OCI-M2 (cell line): ENCODE measurements around the gene STX8.
"Not testable (repeated sequence)": the region's sequence is repeated elsewhere in the genome, so short reads cannot be mapped to it uniquely, and the experiment has no call there.

ENCODE experiments used
- DNase-seq: peaks from one replicate; lab custom pipeline; 2025; ENCODE audit not compliant: unreplicated experiment; lab: John Stamatoyannopoulos, UW

Gene STX8

DNA sequence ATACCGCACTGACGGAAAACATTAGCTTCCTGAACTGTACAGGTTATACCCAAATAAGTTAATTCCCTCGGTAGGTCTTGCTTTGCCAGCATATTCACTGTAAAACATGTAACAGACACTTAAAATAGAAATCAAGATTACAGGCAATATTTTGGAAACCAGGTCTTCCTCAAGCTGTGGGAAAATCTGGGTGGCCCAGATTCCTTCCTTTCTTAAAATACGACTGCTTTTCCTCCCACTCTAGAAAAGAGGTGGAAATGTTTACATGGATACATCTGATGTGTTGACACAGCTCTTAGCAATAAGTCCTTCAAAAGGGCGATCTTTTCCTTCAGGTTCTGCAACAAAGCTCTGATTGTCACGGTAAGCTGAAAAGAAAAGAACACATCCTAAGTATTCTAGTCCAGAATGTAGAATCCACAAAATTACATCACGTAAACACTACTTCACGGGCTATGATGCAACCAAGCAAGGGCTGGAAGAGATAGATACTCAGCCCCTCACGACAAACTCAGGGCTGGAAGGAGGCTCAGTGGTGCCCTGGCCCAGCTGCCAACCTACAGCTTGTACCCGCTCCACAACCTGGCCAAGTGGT lies 18.4 kb downstream of the STX8 start:
- no peak for DNase-seq

DNA sequence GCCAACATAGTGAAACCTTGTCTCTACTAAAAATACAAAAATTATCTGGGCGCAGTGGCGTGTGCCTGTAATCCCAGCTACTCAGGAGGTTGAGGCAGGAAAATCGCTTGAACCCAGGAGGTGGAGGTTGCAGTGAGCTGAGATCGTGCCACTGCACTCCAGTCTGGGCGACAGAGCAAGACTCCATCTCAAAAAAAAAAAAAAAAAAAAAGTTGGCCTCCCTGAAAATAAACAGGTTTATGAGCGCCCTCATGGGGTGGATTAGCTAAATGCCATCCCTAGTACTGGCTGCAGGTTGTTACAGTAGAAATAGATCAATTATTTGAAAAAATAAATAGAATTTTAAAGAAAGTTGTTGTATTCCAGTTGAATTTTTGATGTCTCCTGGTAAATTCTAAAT lies 20.9 kb downstream of the STX8 start:
- DNase-seq, result not testable (repeated sequence)

GRCh38 chr17:9553596-9553995 lies 22.0 kb downstream of the STX8 start:
- no peak for DNase-seq

- no peak for DNase-seq
These were observed 22.4 kb downstream of the STX8 start for GRCh38 chr17:9553181-9553580.

DNA sequence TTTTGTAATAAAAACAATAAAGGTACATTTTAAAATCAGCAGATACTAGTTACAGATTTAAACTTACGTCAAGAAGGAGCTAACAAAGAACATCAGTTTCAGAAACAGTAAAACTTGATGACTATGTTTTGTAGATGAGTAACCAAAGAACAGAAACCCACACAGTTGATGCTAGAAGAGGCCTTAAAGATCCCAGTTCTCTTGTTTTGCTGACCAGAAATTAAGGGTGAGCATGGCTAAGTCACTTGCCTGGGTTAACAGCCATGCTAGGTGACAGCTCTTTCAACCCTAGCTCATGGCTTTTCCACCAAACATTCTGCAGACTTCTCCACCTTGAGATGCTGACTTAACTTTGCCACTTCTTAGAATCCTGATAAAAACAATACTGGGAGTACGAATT lies 26.4 kb downstream of the STX8 start:
- no peak for DNase-seq

DNA sequence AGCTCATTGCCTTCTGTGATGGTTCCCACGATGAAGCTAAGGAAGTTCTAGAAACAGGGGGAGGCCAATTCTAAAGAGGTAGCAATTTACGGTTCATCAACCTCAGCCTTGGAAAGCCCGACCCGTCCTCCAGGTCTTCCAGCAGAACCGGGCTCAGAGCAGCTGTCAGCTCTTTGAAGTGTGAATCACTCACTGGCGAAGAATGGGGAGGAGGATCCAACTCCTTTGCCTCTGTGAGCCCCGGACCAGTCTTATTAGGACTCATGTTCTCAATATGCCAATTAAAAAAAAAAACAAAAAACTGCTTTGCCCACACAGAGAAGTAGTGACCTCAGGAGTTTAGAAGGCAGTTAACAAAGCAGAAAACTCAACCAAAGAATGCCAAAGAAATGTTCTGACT lies 31.4 kb downstream of the STX8 start:
- no peak for DNase-seq

DNA sequence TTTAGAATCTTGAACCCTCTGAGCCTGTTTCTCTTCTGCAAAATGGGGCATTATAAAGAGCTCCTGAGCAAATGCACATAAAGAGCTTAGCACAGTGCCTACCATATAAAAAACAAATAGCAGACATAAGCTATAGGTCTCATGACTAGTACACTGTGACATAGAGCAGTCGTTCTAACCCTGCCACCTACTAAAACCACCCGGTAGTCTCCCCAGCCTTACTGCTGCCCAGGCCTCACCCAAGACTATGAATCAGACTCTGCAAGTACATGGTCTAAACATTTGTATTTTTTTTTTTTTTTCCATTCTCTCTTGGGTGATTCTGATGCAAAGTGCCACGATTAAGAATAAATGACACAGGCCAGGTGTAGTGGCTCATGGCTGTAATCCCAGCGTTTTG lies 33.9 kb downstream of the STX8 start:
- DNase-seq, result no peak

DNA sequence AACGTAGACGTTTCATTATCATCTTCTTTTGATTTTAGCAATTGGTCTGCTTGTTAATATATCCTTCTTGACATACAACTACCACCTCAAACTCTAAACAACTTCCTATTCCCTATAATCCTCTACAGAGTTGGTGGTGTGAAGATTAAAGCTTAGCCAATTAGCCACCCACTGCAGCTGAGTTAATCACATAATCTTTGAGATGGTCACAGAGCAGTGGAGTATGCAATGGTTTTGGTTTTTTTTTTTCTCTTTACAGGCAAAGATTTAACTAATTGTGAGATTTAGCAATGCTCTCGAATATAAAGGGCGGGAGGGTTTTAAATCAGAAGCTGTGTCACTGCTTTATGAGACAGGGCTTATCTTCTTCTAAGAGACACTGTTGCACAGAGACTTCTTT lies 37.0 kb downstream of the STX8 start:
- DNase-seq, result no peak

DNA sequence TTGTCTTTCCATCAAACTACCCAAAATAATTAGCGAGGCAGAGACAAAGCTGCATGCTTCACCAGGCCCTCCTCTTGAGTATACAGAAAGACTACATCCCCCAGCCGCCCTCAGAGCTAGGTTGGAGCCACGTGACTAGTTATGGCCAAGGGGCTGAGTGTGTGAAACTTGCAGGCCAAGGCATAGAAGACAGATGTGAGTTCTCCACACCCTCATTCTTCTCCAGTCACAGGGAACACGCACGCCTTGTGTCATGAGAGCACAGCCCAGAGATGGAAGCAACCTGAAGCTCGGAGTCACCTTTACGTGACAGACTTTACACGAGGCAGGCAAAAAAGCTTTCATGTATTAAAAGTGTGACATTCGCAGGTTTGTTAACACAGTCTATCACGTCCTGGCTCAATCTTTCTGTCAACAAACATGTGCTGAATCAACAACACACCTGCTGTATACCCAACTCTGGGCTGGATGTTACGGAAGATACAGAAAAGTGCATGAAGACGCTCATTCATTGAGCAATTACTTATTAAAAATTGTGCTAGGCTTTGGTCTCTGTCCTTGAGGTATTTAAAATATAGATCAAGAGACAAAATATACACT lies 38.3 kb downstream of the STX8 start:
- no peak for DNase-seq

GRCh38 chr17:9536061-9536460 lies 39.6 kb downstream of the STX8 start:
- DNase-seq, result no peak

DNA sequence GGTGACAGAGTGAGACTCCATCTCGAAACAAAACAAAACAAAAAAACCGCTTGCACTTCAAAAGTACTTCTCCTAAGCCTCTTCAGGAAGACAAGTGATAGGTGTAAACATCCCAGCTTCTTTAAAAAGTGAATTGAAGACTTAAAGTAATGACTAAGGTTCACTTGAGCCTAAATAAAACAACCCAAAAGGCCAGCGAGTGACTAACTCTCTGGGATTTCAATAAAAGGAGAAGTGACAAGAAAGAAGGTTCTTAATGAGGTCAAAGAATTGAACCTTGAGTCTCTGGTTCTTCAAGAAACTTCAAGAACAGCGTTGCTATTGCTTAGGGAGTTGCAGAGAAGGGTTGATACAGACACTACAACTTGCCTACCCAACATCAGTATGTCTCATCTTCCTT lies 42.2 kb downstream of the STX8 start:
- no peak for DNase-seq

- no peak for DNase-seq
These were observed 42.9 kb downstream of the STX8 start for GRCh38 chr17:9532715-9533114.

DNA sequence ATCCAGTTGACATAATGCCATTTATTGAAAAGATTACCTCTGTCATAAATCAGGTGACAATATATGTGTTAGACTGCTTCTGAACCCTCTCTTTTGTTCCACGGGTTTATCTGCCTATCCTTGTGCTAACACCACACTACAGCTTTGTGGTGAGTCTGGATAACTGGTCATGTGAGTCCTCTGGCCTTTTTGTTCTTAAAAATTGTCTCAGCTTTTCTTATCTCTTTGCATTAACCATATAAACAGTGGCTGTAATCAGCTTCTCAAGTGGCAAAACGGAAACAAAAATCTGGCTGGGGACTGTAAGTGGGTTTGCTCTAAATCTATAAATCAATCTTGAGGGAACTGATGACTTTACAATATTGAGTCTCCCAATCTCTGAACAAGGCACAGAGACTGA lies 44.6 kb downstream of the STX8 start:
- DNase-seq, result no peak

DNA sequence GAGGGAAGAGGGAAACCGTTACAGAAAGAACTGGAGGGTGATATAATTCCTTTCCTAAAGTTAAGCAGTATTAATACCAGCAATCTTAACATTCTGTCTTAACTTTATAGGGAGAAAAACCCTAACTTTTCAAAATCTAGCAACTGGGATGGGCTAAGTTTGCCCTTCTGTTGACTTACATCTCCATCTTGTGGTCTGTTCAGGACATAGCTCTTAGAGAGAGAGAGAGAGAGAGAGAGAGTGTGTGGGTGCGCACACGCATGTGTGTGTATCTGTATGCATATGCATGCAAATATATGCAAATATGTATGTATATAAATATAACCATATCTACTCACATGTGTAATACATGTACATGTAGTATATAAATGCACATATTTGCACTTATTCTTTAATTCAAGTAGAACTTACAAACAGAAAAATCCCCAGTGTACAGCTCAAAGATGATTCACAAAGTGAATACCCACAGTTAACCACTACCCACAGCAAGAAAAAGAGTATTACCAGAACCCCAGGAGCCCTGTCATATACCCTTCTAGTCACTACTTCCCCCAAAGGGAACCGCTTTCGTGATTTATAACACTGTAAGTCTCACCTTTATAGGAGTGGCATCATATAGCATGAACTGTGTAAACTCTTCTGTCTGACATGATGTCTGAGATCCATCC lies 46.5 kb downstream of the STX8 start:
- DNase-seq, result no peak

- no peak for DNase-seq
These were observed 47.8 kb downstream of the STX8 start for GRCh38 chr17:9527788-9528187.

GRCh38 chr17:9522074-9522473 lies 53.5 kb downstream of the STX8 start:
- no peak for DNase-seq

- DNase-seq, result no peak
These were observed 54.6 kb downstream of the STX8 start for GRCh38 chr17:9521062-9521461.

- DNase-seq, result no peak
These were observed 55.0 kb downstream of the STX8 start for GRCh38 chr17:9520649-9521048.

DNA sequence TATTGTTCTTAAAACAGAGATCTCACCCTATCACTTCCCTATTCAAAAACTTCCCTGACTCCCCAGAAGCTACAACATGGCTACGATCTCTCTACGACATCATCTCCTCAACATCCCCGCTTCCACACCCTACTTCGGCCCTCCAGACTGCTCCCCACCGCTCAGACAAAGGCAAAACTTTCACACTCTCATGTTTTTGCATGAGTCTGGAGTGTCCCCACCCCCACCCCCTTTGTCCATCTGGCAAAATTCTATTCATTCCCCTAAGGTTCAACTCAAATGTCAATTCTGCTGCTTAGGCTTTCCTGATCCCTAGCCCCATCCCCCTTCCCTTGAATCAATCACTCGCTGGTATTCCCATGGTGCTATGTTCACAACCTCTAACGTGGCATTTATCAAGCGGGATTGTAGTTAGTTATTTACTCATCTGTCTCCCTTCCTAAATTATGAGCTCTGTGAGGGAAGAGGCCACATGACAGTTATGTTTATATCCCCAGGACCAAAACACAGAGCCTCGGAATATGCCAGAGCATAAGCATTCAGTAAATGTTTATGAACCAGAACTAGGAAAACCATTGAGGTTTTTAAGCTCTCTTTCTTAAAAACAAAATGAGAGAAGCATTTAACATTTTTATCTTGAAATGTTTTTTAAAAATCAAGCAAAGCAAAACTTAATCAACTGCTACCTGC lies 55.9 kb downstream of the STX8 start:
- no peak for DNase-seq

DNA sequence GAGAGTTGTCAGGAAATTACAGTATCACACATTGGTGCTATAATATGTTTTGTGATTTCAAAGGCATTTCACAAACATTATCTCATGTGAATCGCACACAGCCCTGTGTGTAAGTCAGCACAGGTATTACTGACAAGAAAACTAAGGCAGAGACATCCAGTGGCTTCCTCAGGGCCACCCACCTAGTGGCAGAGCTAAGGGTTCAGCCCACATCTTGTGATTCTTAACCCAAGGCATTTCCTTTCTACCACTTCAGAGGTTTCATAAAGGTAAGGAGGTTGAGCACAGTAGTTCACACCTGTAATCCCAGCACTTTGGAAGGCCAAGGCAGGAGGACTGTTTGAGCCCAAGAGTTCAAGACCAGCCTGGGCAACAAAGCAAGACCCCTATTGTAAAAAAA lies 58.2 kb downstream of the STX8 start:
- no peak for DNase-seq

DNA sequence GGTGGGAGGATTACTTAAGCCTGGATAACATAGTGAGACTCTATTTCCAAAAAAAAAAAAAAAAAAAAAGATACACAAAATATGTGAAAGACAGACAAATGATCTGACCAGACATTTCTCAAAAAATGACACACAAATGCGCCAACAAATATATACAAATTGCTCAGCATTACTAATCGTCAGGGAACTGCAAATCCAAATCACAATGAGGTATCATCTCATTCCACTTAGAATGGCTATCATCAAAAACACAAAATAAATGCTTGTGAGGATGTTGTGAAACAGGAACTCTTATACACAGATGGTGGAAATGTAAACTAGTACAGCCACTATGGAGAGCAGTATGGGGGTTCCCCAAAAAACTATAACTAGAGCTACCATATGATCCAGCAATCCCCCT lies 62.4 kb downstream of the STX8 start:
- no peak for DNase-seq
